IPS-NIHi7 (cell line): ENCODE data around the gene ITPK1.
"Not testable (repeated sequence)": the region's sequence is repeated elsewhere in the genome, so short reads cannot be mapped to it uniquely, and the experiment has no call there.

Source experiments
- DNase-seq: peaks from one replicate; pipeline ENCODE4 v3.0.0; 2012; ENCODE audit warnings: mixed read lengths; ENCODE audit errors: extremely low spot score

ITPK1 gene

DNA sequence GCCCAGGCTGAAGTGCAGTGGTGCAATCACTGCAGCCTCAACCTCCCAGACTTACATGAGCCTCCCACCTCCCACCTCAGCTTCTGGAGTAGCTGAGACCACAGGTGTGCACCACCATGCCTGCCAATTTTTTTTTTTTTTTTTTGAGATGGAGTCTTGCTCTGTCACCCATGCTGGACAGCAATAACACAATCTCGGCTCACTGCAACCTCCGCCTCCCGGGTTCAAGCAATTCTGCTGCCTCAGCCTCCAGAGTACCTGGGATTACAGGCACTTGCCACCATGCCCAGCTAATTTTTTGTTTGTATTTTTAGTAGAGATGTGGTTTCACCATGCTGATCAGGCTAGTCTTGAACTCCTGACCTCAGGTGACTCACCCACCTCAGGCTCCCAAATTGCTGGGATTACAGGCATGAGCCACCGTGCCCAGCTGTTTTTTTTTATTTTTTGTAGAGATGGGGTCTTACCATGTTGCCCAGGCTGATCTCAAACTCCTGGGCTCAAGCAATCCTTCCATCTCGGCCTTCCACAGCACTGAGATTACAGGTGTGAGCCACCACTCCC is 15.6 kb upstream of the ITPK1 start:
- DNase-seq, result not testable (repeated sequence)

DNA sequence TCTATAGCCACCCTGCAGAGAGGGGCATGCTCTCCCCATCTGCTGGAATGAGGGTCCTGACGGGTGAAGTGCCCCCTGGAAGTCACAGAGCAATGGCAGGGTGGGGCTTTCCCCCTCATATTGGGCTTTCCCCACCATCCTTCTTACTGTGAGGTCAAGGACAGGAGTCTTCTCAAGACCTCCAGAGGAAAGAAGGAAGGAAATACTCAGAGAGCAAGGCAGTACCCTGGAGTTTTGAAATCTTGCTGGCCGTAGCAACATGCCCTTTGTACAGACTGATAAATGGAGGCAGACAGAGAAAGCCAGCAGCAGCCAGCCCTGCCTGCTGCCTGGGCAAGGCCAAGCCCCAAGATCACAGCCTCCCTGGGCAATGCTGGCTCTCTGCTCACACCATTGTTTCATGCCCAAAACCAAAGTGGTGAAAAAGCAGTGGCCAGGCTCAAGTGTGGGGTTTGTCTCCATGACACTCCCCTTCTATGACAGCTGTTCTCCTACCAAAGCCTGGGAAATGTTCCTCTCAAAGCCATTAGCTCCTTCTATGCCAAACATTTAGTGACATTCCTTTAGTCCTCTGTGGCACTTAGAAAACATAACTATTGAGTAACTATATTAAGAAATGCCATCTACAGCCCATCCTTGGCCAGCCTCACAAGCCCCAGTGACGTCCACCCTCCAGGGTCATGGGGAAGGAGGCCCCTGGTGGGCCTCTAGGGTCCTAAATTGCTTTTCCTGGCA is 13.2 kb upstream of the ITPK1 start:
- DNase-seq, result no peak

DNA sequence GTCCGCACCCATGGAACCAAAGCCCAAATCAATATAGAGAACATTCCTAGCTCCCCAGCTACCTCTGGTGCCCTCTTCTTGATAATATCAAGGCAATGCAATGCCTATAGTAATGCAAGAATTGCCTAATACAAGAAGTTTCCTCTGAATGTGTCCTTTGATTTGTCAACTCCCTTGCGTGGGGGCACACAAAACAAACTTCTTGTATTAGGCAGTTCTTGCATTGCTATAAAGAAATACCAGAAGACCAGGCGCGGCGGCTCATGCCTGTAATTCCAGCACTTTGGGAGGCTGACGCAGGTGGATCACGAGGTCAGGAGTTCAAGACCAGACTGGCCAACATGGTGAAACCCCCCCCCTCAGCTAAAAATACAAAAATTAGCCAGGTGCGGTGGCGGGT is 10.4 kb upstream of the ITPK1 start:
- DNase-seq, result no peak

- no peak for DNase-seq
Observed at GRCh38 chr14:93122826-93123225, 7.1 kb upstream of the ITPK1 start.

DNA sequence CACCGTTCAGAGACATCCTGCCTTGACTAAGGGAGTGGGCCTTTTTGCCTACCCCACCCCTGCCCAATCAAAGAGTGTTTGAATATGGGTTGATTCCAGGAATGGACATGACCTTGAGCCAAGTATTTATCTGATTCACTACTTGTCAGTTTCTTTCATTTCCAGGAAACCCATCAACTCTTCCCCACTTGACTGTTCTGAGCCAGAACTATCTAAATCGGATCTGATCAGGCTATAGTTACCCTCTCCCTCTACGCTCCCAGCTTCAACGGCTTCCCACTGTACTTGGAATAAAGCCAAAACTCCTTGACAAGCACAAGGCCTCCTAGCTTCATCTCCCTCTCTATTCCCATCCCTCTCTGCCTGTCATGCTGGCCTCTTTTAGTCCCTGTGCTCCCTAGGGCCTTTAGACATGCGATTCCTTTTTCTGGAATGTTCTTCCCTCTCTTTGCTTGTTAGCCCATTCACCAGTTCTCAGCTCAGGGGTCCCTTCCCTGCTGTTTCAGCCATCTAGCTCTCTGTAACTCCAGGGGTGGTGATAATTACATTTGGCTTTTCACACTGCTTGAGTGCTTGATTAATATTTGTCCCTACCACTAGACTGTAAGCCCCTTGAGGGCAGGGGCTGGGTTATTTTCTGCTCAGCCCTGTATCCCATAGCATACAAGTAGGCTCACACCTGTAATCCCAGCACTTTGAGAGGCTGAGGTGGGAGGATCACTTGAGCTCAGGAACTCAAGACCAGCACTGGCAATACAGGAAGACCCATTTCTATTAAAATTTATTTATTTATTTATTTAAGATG is 5.5 kb upstream of the ITPK1 start:
- DNase-seq, result no peak

DNA sequence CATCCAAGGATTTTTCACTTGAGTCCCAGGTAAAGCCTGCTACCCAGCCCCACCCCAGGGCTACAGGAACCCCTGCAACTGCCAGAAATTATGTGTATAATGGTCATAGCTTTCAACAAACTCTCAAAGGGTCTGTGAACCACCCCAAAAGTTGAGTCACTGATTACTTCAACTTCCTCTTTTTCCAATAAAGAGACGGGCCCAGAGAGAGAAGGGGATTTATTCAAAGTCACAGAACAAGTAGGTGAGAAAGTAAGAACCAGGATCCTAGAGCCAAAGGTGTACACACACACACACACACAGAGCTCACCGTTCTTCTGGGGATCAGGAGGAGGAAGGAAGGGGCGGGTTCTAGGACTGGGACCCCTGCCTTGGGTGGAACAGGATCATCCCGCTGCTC is 4.8 kb upstream of the ITPK1 start:
- no peak for DNase-seq

GRCh38 chr14:93116676-93117200 is 1.0 kb upstream of the ITPK1 start:
- DNase-seq, result no peak

DNA sequence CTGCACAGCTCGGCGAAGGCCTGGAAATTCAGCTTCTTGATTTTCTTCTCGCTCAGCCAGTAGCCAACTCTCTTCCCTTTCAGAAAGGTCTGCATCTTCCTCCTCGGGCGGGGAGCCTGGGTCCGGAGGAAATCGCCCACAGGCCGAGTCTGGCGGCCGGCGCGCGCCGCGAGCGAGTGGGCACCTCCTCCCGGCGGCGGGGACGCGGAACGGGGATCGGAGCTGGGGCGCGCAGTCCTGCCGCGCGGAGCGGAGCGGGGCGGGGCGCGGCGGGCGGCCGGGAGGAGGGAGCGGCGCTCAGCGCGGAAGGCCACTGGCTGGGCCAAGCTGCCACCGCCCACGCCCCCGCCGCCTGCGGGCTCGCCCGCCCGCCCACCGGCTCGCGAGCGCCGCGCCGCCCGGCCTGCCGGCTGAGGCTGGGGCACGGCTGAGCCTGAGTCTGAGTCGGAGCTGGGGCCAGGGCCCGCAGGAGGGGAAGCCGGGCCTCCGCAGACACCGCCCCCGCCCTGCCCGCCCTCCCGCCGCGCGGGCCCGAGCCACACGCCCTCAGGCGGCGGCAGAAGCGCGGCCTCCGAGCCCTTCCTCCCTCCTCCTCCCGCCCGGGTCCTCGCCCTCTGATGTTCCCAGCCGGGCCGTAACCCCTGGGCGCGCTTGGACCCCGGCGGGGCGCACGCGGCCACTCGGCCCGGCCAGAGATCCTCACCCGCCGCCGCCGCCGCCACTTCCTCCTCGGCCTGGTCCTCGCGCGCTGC is 480 bp downstream of the ITPK1 start:
- peak; percentile 89 for DNase-seq

DNA sequence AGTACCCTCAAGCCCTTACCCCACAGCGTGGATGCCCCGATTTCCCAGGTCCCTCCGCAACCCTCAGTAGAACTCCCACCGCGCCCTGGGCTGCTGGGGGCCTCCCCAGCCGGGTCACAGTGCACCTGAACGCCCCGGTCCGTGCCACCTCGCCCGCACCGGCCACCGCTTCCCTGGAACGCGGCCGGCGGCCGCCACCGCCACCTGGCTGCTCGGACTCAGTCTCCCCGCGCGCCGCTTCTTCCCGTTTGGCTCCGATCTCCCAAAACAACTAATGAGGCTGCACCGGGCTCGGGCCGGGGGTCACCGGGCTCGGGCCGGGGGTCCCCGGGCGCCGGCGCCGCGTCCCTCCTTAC is 1.0 kb downstream of the ITPK1 start:
- no peak for DNase-seq

- DNase-seq, result no peak
Observed at GRCh38 chr14:93114068-93114710, 1.5 kb downstream of the ITPK1 start.

GRCh38 chr14:93113678-93114067 is 2.1 kb downstream of the ITPK1 start:
- no peak for DNase-seq

DNA sequence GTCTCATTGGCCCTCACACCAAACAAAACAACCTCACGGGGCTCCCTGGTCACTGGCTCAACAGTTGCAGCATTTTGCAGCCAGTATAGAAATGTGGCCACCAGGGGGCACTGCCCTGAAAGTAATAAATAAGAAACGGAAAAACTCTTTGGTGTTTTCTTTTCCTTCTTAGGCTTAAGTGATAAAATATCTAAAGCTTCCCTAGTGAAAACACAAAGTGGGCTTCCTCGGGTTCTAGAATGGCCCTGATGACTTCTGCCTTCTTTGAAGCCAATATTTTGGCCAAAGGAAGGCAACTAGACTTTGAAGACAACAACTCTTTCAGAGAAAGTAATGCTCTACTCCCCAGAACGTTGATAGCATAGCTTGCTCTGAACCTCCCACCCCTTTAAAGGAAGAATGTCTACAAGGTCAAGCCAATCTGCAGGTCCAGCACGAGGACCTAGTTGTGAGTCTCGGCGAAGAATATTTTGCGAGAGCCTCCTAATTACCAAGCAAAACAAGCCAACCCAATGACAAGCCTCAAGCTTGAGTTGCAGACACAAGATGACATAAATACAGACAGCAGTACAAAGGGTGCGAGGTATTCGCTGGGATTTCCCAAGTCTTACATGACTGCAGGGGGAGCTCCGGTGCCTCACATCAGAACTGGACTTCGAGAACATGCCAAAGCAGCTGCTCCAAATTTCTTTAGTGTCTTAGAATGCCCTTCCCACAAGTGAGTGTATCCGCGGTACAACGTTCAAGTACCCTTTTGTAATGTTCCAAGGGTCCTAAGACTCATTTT is 2.6 kb downstream of the ITPK1 start:
- peak; percentile 72 for DNase-seq

DNA sequence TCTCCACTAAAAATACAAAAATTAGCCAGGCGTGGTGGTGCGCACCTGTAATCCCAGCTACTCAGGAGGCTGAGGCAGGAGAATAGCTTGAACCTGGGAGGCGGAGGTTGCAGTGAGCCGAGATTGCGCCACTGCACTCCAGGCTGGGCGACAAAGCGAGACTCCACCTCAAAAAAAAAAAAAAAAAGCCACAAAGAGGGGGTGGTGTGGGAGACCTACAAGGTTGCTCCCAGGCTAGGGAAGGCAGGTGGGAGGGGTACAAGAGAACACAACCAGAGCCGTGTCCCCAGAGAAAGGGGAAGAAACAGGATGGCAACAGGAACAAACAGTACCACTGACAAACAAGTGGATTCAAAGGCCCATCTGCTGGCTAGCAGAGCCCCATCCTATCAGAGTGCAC is 4.2 kb downstream of the ITPK1 start:
- DNase-seq, result not testable (repeated sequence)

- no peak for DNase-seq
Observed at GRCh38 chr14:93110856-93111419, 4.8 kb downstream of the ITPK1 start.

DNA sequence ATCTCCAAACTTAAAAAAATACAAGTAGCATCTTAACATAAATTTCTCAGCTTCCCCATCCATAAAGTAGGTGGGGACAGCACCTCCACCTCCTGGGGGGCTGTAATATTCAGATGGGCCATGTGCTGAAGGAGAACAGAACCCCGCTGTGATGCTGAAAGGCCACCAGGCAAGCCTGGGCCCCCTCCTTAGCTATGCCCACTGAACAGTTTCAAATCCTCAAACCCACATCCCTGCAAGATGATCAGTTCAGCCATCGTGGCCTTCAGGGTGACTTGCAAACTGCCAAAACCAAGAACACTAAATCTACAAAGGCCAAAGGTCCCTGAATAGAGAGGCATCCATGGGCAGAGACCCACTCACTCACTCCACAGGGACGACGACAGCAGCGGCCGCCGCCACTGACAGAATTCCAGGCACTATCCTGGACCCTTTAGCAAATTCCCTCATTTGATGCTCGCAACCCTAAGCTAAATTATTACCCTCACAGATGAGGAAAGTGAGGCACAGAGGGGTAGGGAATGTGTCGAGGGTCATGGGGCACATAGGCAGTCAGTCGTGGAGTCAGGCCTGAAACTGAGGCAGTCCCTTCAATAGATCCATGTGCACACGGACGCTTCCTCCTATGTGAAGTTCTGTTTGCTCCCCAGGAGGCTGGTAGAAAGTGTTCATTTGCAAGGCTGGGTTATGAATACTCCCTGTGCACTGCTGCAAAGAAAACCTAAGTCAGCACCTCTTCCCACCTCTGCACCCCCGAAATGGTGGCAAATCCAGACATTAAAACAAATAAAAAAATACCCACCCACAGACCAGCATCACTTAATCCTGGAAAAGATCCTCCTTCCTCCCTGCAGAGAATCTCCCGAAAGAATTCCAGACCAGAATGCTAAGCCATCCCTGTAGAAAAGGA is 5.9 kb downstream of the ITPK1 start:
- DNase-seq, result no peak

DNA sequence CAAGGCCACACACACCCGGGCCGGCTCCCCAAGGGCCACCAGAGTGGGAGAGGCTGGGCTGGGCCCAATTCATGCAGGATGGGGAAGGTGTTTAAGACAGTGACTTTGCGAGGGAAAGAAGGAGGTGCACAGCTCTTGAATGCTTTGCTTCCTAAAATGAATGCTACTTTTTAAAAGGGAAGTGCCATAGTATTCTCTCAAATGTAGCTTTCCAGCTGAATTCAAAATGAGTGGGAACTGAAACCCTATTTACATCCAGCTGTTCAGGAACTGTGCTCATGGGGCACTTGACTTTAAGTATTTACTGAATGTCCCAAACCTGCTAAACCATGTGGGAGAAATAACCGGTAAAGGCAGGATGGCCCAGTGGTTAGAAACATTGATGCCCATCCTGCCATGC is 7.6 kb downstream of the ITPK1 start:
- DNase-seq, result no peak

DNA sequence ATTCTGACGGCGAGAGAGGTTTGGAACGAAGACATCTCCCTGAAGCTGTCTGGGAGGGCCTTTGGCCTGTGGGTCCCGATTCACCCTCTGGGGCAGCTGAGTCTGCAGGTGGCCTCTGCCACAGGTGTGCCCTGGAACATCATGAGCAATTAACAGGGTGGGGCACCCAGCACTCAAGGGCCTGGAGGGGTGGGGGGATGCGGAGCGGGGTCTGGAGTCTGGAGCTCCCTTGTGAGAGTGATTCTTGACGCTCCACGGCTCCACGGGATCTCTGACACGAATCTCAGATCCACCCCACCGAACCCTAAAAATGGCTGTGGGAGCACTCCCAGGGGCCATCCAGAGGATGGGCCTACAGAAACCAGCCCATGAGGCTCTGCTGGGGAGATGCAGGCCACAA is 8.3 kb downstream of the ITPK1 start:
- DNase-seq, result no peak

- DNase-seq, result no peak
Observed at GRCh38 chr14:93106541-93107156, 9.1 kb downstream of the ITPK1 start.

- DNase-seq, result not testable (repeated sequence)
Observed at GRCh38 chr14:93105856-93106255, 9.9 kb downstream of the ITPK1 start.
